G401 (cell line): ENCODE results near the gene CPLANE2. TPM values are rescaled to one million over a fixed set of nuclear protein-coding genes. Genes with fewer than 3 reads are reported as not detected.
"Not testable (repeated sequence)": the region's sequence is repeated elsewhere in the genome, so short reads cannot be mapped to it uniquely, and the experiment has no call there.

Experiments
- DNase-seq: peaks from one replicate; pipeline ENCODE4 v3.0.0-alpha.2; 2015; ENCODE audit warnings: low spot score
- in situ Hi-C: cut with HindIII; loops from 2 replicates; pipeline ENCODE4 v1.10.0; 2016; ENCODE audit warnings: low sequenced_read_pairs, mixed read lengths
- total RNA-seq: library from RNA; depleted of rRNA; stranded (reverse); fragments of >200 nt; shearing (Covaris generic); gene quantifications from 2 replicates; pipeline ENCODE4 v1.2.3, GENCODE V29; 2014

The CPLANE2 gene
- total RNA-seq, 1 experiment from 2014 or later, result 3.5 TPM

GRCh38 chr1:16233431-16233830, 3.6 kb downstream of the CPLANE2 start:
- in situ Hi-C loops, result no loop called here
- no peak for DNase-seq

- DNase-seq, result no peak
- in situ Hi-C loops, result no loop called here
Observed at GRCh38 chr1:16232316-16232710, 4.7 kb downstream of the CPLANE2 start.

GRCh38 chr1:16231331-16232315, 5.4 kb downstream of the CPLANE2 start:
- no peak for DNase-seq
- in situ Hi-C loops, result no loop called here

GRCh38 chr1:16230744-16231143, 6.2 kb downstream of the CPLANE2 start:
- no peak for DNase-seq
- in situ Hi-C loops, result no loop called here

GRCh38 chr1:16229976-16230740, 6.8 kb downstream of the CPLANE2 start:
- in situ Hi-C loops, result no loop called here
- no peak for DNase-seq

- DNase-seq, result peak; percentile 76
- in situ Hi-C loops, result no loop called here
Observed at GRCh38 chr1:16226490-16227179, 10.3 kb downstream of the CPLANE2 start.

- DNase-seq, result no peak
- in situ Hi-C loops, result no loop called here
Observed at GRCh38 chr1:16226129-16226489, 10.9 kb downstream of the CPLANE2 start.

- peak; percentile 99 for DNase-seq
- in situ Hi-C loops, result no loop called here
Observed at GRCh38 chr1:16224472-16224871, 12.5 kb downstream of the CPLANE2 start.

- DNase-seq, in situ Hi-C loops: not testable (repeated sequence)
Observed at GRCh38 chr1:16222716-16223115, 14.3 kb downstream of the CPLANE2 start.

- no peak for DNase-seq
- in situ Hi-C loops, result no loop called here
Observed at GRCh38 chr1:16221499-16221898, 15.5 kb downstream of the CPLANE2 start.

GRCh38 chr1:16219968-16220500, 16.9 kb downstream of the CPLANE2 start:
- DNase-seq, result no peak
- in situ Hi-C loops, result no loop called here

GRCh38 chr1:16218674-16219071, 18.3 kb downstream of the CPLANE2 start:
- DNase-seq, result no peak
- in situ Hi-C loops, result no loop called here

- no peak for DNase-seq
- in situ Hi-C loops, result no loop called here
Observed at GRCh38 chr1:16218014-16218673, 18.8 kb downstream of the CPLANE2 start.

- DNase-seq, result peak; percentile 97
- in situ Hi-C loops, result no loop called here
Observed at GRCh38 chr1:16217061-16217785, 19.8 kb downstream of the CPLANE2 start.

- in situ Hi-C loops, result no loop called here
- peak; percentile 69 for DNase-seq
Observed at GRCh38 chr1:16215882-16216753, 20.9 kb downstream of the CPLANE2 start.

- in situ Hi-C loops, DNase-seq: not testable (repeated sequence)
Observed at GRCh38 chr1:16215240-16215639, 21.7 kb downstream of the CPLANE2 start.

GRCh38 chr1:16213544-16213943, 23.4 kb downstream of the CPLANE2 start:
- in situ Hi-C loops, DNase-seq: not testable (repeated sequence)
